Esophagus squamous epithelium (tissue), 4 donors: ENCODE data around the gene DENND2C.

Source experiments
- POLR2A ChIP-seq, 4 donors: fragments of 450-650 bp; IDR thresholded peaks; one replicate each; pipeline ENCODE4 v1.6.1; 2017; ENCODE audit warnings: antibody characterized with exemption in 4 of 4, mild to moderate bottlenecking in 4 of 4, moderate library complexity in 3 of 4
- TF ChIP-seq, protein P1 (sequence below), 6 experiments: fragments of 450-650 bp in 4 of 6; fragments of 200-600 bp in 2 of 6; sonication (generic) in 2 of 6; IDR thresholded peaks; one replicate each; pipeline ENCODE4 v1.5.1; 2016 to 2019; ENCODE audit warnings: antibody characterized with exemption in 6 of 6, mild to moderate bottlenecking in 4 of 6, moderate library complexity in 4 of 6

DNA sequence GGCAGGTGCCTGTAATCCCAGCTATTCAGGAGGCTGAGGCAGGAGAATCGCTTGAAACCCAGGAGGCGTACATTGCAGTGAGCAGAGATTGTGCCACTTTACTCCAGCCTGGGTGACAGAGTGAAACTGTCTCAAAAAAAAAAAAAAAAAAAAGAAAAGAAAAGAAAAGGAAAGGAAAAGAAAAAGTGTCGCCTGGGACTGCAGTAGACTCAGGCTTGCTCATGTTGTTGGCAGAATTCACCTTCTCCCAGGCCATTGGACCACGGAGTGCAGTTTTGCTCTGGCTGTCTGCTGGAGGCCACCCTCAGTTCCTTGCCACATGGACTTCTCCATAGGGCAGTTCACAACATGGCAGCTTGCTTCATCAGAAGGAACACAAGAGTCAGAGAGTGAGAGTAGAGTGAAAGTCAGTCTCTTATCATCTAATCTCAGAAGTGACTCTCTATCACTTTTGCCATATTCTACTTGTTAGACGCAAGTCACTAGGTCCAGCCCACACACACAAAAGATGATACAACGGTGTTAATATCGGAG, 117.7 kb downstream of the DENND2C start:
- TF ChIP-seq, protein P1, sequence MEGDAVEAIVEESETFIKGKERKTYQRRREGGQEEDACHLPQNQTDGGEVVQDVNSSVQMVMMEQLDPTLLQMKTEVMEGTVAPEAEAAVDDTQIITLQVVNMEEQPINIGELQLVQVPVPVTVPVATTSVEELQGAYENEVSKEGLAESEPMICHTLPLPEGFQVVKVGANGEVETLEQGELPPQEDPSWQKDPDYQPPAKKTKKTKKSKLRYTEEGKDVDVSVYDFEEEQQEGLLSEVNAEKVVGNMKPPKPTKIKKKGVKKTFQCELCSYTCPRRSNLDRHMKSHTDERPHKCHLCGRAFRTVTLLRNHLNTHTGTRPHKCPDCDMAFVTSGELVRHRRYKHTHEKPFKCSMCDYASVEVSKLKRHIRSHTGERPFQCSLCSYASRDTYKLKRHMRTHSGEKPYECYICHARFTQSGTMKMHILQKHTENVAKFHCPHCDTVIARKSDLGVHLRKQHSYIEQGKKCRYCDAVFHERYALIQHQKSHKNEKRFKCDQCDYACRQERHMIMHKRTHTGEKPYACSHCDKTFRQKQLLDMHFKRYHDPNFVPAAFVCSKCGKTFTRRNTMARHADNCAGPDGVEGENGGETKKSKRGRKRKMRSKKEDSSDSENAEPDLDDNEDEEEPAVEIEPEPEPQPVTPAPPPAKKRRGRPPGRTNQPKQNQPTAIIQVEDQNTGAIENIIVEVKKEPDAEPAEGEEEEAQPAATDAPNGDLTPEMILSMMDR (IDR thresholded peaks at IDR 0.05): no peak
- TF ChIP-seq POLR2A (IDR thresholded peaks at IDR 0.05): no peak
